OCI-LY3 (cell line): ENCODE data around the gene MARCHF9.

Source experiments
- EZH2phosphoT487 ChIP-seq: fragments of 200-600 bp; shearing (Covaris generic); IDR thresholded peaks from 2 replicates; pipeline ENCODE4 v1.6.1; 2018; ENCODE audit warnings: antibody characterized with exemption, mixed run types, low read depth
- TF ChIP-seq, protein P1 (sequence below): fragments of 200-600, 300-600 bp; sonication (generic); IDR thresholded peaks from 2 replicates; pipeline ENCODE4 v1.5.1; 2014; ENCODE audit warnings: antibody characterized with exemption, low read length, low read depth

DNA sequence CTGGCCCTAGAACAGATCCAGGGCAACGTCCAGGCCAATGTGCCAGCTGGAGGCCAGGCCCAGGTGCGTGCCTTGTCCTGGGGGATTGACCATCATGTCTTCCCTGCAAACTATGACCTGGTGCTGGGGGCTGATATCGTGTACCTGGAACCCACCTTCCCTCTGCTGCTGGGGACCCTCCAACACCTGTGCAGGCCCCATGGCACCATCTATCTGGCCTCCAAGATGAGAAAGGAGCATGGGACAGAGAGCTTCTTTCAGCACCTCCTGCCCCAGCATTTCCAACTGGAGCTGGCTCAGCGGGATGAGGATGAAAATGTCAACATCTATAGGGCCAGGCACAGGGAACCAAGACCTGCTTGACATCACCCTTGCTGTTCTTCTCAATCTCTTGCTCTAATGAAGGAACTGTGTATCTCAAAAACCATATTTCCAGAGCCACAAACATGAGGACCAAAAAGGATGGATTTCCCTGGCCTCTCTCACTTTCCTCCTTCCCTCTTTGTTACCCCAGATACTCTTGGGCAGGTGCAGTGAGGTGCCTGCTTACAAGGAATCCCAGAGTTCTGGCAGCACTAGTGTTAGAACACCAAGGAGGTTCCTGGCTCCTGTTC lies 25.5 kb downstream of the MARCHF9 start:
- TF ChIP-seq, protein P1, sequence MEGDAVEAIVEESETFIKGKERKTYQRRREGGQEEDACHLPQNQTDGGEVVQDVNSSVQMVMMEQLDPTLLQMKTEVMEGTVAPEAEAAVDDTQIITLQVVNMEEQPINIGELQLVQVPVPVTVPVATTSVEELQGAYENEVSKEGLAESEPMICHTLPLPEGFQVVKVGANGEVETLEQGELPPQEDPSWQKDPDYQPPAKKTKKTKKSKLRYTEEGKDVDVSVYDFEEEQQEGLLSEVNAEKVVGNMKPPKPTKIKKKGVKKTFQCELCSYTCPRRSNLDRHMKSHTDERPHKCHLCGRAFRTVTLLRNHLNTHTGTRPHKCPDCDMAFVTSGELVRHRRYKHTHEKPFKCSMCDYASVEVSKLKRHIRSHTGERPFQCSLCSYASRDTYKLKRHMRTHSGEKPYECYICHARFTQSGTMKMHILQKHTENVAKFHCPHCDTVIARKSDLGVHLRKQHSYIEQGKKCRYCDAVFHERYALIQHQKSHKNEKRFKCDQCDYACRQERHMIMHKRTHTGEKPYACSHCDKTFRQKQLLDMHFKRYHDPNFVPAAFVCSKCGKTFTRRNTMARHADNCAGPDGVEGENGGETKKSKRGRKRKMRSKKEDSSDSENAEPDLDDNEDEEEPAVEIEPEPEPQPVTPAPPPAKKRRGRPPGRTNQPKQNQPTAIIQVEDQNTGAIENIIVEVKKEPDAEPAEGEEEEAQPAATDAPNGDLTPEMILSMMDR: no peak
- no peak for TF ChIP-seq EZH2phosphoT487
